Loucy (cell line): Measurements from ENCODE around the gene DOP1A.

ENCODE experiments used
- H2AFZ ChIP-seq: fragments of 200-600 bp; sonication (generic); 2 replicates; pipeline ENCODE4 v1.6.0; 2016; ENCODE audit warnings: antibody characterized with exemption, mild to moderate bottlenecking, low read length, moderate library complexity
- H3F3A ChIP-seq: fragments of 200-600 bp; 2 replicates; pipeline ENCODE4 v1.6.0; 2016; ENCODE audit warnings: antibody characterized with exemption, low read depth, mild to moderate bottlenecking
- H3K27me3 ChIP-seq: fragments of 200-600 bp; sonication (generic); 2 replicates; pipeline ENCODE4 v1.6.1; 2014; ENCODE audit warnings: low read length, mild to moderate bottlenecking; ENCODE audit not compliant: insufficient read depth, poor library complexity, severe bottlenecking
- H3K36me3 ChIP-seq: fragments of 200-600 bp; sonication (generic); 2 replicates; pipeline ENCODE4 v1.6.1; 2016; ENCODE audit warnings: low read length; ENCODE audit not compliant: insufficient read depth
- H3K4me1 ChIP-seq: fragments of 200-600 bp; sonication (generic); 2 replicates; pipeline ENCODE4 v1.5.1; 2014; ENCODE audit warnings: low read length, mild to moderate bottlenecking; ENCODE audit not compliant: insufficient read depth, poor library complexity, severe bottlenecking
- H3K4me2 ChIP-seq: fragments of 200-600 bp; sonication (generic); 2 replicates; pipeline ENCODE4 v1.6.0; 2014; ENCODE audit warnings: antibody characterized with exemption, low read length, low read depth, mild to moderate bottlenecking; ENCODE audit not compliant: poor library complexity, severe bottlenecking
- H3K4me3 ChIP-seq: fragments of 200-600 bp; sonication (generic); 2 replicates; pipeline ENCODE4 v1.5.1; 2014; ENCODE audit warnings: low read length, mild to moderate bottlenecking, mixed read lengths; ENCODE audit not compliant: poor library complexity, severe bottlenecking
- H3K79me2 ChIP-seq: fragments of 200-600 bp; sonication (generic); 2 replicates; pipeline ENCODE4 v1.6.1; 2014; ENCODE audit warnings: low read length; ENCODE audit not compliant: insufficient read depth
- H3K9ac ChIP-seq: fragments of 200-600 bp; sonication (generic); 2 replicates; pipeline ENCODE4 v1.6.0; 2014; ENCODE audit warnings: mild to moderate bottlenecking, low read depth, low read length, moderate library complexity; ENCODE audit not compliant: poor library complexity, severe bottlenecking
- H3K9me2 ChIP-seq: fragments of 200-600 bp; sonication (generic); replicated peaks from 2 replicates; pipeline ENCODE4 v1.6.1; 2016; ENCODE audit warnings: low read depth, low read length, mixed read lengths
- H3K9me3 ChIP-seq: fragments of 200-600 bp; sonication (generic); 2 replicates; pipeline ENCODE4 v1.6.1; 2014; ENCODE audit warnings: mild to moderate bottlenecking, antibody characterized with exemption, low read length, low read depth; ENCODE audit not compliant: insufficient read depth
- H4K20me1 ChIP-seq: fragments of 200-600 bp; sonication (generic); 2 replicates; pipeline ENCODE4 v1.6.0; 2014; ENCODE audit warnings: antibody characterized with exemption, low read length, mild to moderate bottlenecking; ENCODE audit not compliant: insufficient read depth, poor library complexity, severe bottlenecking
- CTCF ChIP-seq: fragments of 200-600 bp; sonication (generic); conservative IDR thresholded peaks from 2 replicates; pipeline ENCODE4 v1.5.1; 2014; ENCODE audit warnings: mild to moderate bottlenecking, antibody characterized with exemption, low read length
- EZH2phosphoT487 ChIP-seq: fragments of 200-600 bp; IDR thresholded peaks from 2 replicates; pipeline ENCODE4 v1.6.1; 2018; ENCODE audit warnings: antibody characterized with exemption, mild to moderate bottlenecking, moderate library complexity, borderline replicate concordance

DOP1A gene

DNA sequence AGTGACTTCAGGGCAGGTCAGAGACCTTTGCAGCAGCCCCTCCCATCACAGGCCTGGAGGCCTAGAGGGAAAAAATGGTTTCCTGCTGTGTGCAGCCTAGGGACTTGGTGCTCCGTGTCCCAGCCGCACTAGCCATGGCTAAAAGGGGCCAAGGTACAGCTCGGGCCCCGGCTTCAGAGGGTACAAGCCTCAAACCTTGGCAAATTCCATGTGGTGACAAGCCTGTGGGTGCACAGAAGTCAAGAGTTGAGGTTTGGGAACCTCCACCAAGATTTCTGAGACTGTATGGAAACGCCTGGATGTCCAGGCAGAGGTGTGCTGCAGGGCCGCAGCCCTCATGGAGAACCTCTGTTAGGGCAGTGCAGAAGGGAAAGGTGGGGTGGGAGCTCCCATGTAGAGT lies 35.8 kb upstream of the DOP1A start:
- Histone ChIP-seq H3K4me2 (no peak overlapping the region), H4K20me1 (no peaks in the 10 kb centered on the region), H3K27me3 (no peaks in the 10 kb centered on the region), H3F3A (no peaks in the 10 kb centered on the region), H2AFZ (no peak overlapping the region), H3K36me3 (peaks cover 10% of the 10 kb centered on the region; the same call in 1 of the 2 replicates), H3K9me2 (no peaks in the 10 kb centered on the region), H3K9me3 (peaks cover 13% of the 10 kb centered on the region; the same call in 1 of the 2 replicates), H3K4me3 (no peak overlapping the region), H3K9ac (no peak overlapping the region), H3K4me1 (no peaks in the 10 kb centered on the region), H3K79me2 (no peaks in the 10 kb centered on the region)
- no peak for TF ChIP-seq CTCF
- TF ChIP-seq EZH2phosphoT487, result no peak

GRCh38 chr6:83038246-83038645 lies 29.2 kb upstream of the DOP1A start:
- TF ChIP-seq CTCF, result no peak
- H3K4me2 ChIP-seq, result no peak overlapping the region

DNA sequence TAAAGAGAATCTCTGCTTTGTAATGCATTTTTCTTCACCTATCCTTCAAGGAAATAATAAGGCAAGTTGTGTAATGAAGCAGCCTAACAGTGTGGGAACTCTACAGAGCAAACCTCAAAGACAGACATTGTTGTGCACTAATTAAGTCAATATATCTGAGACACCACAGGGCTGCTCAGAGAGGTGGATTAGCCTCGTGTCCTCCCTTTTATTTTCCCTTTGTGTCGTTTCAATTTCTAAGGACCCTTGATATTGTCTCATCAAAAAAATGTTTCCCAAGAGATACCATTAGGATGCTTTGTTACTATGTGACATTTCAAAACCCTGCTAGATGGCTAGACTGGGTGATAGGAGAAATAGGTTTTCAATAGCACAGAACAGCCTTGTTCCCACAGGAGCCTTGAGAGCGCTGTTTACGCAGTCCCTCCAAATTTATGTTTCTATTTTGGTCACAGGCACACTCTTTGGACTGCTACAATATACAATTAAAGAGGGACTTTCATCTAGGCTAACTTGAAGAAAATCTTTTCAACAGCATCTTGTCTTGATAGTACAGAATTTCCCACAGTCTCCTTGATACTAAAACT lies 24.9 kb upstream of the DOP1A start:
- H3K79me2 ChIP-seq, result no peaks in the 10 kb centered on the region
- peaks cover 5% of the 10 kb centered on the region for H3K4me1 ChIP-seq
- H3K4me2 ChIP-seq, result no peak overlapping the region
- H2AFZ ChIP-seq, result no peak overlapping the region
- no peak overlapping the region for H3K4me3 ChIP-seq
- H3K9me2 ChIP-seq, result no peaks in the 10 kb centered on the region
- TF ChIP-seq EZH2phosphoT487, result no peak
- TF ChIP-seq CTCF, result no peak
- no peaks in the 10 kb centered on the region for H3F3A ChIP-seq
- no peaks in the 10 kb centered on the region for H3K9me3 ChIP-seq
- no peaks in the 10 kb centered on the region for H3K36me3 ChIP-seq
- no peak overlapping the region for H3K9ac ChIP-seq
- H3K27me3 ChIP-seq, result no peaks in the 10 kb centered on the region
- no peaks in the 10 kb centered on the region for H4K20me1 ChIP-seq

More at GRCh38 chr6:83038246-83038645, 29.2 kb upstream of the DOP1A start:
- Histone ChIP-seq H3K9me3 (no peaks in the 10 kb centered on the region), H3K9me2 (no peaks in the 10 kb centered on the region), H3K27me3 (no peaks in the 10 kb centered on the region), H3K4me3 (no peak overlapping the region), H3K9ac (no peak overlapping the region), H4K20me1 (no peaks in the 10 kb centered on the region), H2AFZ (no peak overlapping the region), H3K4me1 (peaks cover 5% of the 10 kb centered on the region), H3F3A (no peaks in the 10 kb centered on the region), H3K36me3 (no peaks in the 10 kb centered on the region), H3K79me2 (no peaks in the 10 kb centered on the region)
